ENCODE results near the gene MUS81.

DNA sequence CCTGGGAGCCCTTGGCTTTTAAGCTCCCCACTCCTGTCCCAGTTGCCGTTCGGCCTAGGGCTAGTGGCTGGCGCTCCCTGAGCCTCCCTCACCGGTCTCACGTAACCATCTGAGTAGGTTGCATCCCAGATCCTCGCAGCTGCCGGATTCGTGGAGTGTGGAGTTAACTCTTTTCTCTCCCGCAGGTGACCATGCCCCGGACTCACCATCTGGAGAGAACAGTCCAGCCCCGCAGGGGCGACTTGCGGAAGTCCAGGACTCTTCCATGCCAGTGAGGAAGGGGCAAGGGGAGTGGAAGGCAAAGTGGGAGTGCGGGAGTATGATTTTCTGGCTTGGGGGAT, 902 bp downstream of the MUS81 start:
- no peak for TF ChIP-seq POLR2A (IDR thresholded peaks at IDR 0.05; ENCODE audit: extremely low read depth, insufficient read length)
- no peak for TF ChIP-seq CTCF (IDR thresholded peaks at IDR 0.05; ENCODE audit: low read depth, low read length)

Data from NB4 (cell line).